Measurements from ENCODE around the gene MAPKAPK3. TPM values are rescaled to one million over a fixed set of nuclear protein-coding genes. Genes with fewer than 3 reads are reported as not detected.

The MAPKAPK3 gene
- total and polyA plus RNA-seq, 2 of the 8 experiments (the other 6 are each of a cell fraction or from before 2014, with no cell fraction given), result 65.4 to 99.8 TPM

DNA sequence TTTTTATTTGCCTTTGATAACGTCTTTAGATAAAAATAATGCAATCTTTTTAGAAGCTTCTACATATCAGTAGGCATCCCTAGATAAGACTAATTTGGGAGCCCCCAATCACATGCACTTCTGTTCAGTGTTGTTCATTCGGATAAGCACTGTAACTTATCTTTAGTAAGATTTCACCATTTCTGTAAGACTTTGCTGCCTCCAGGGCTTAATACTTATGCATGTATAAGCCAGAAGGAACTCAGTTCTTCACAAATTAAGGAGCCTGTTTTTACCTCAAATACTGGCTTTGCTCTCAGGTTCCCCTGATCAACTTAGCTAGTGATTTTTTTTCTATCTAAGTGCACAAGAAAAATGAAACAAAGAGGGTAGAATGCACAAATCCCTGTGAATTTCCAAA is 78.1 kb downstream of the MAPKAPK3 start (continued):
- no peak for TF ChIP-seq CHD7 (IDR thresholded peaks at IDR 0.05; ENCODE audit: insufficient replicate concordance, low read length)
- no peak for TF ChIP-seq CHD1 (IDR thresholded peaks at IDR 0.05; ENCODE audit: low read depth, low read length)
- TF ChIP-seq JUN (IDR thresholded peaks at IDR 0.05; ENCODE audit: low read depth, low read length), result no peak
- no peak for TF ChIP-seq KDM5A (IDR thresholded peaks at IDR 0.05; ENCODE audit: low read length)
